ENCODE results near the gene AVEN. TPM values are rescaled to one million over a fixed set of nuclear protein-coding genes. Genes with fewer than 3 reads are reported as not detected.

The AVEN gene
- total RNA-seq, 6 experiments from 2014 or later: 8.2 to 10.2 (median 9.4) TPM

DNA sequence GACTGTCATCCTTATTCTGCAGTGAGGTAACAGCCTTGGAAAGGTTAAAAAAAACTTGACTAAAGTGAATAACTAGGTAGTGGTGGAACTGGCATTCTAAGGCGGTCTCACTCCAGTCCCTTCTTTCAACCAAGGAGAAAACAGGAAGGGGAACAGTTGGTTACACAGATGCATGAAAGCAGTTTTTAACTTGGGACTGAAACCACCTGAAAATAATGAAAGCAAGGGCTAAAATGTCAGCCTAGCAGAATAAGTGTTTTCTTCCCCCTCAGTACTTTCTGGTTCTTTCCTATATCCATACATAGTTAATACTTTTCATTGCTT lies 748 bp upstream of the AVEN start:
- Histone ChIP-seq H3K27me3 (no peaks in the 10 kb centered on the region), H3K4me3 (peak overlapping the region in 1 of 3 donors; percentile 92), H3K9me3 (no peaks in the 10 kb centered on the region), H3K4me1 (peaks cover 0 to 16% (median 3%) of the 10 kb centered on the region in 4 donors), H3K36me3 (no peaks in the 10 kb centered on the region), H3K27ac (no peak overlapping the region)
- TF ChIP-seq POLR2A (IDR thresholded peaks at IDR 0.05): no peak
- TF ChIP-seq, protein P1, sequence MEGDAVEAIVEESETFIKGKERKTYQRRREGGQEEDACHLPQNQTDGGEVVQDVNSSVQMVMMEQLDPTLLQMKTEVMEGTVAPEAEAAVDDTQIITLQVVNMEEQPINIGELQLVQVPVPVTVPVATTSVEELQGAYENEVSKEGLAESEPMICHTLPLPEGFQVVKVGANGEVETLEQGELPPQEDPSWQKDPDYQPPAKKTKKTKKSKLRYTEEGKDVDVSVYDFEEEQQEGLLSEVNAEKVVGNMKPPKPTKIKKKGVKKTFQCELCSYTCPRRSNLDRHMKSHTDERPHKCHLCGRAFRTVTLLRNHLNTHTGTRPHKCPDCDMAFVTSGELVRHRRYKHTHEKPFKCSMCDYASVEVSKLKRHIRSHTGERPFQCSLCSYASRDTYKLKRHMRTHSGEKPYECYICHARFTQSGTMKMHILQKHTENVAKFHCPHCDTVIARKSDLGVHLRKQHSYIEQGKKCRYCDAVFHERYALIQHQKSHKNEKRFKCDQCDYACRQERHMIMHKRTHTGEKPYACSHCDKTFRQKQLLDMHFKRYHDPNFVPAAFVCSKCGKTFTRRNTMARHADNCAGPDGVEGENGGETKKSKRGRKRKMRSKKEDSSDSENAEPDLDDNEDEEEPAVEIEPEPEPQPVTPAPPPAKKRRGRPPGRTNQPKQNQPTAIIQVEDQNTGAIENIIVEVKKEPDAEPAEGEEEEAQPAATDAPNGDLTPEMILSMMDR (IDR thresholded peaks at IDR 0.05): no peak
- no peak for DNase-seq
- no peak for ATAC-seq
- intact Hi-C loops (cut with DNase I): no loop called here
- WGBS (ENCODE audit: insufficient coverage, low coverage, low lambda C conversion rate, missing lambda C conversion rate): 75% methylated on average over 1 of the region's 1 CpG

GRCh38 chr15:34038023-34038870 lies 757 bp downstream of the AVEN start:
- no peaks in the 10 kb centered on the region for H3K36me3 ChIP-seq
- H3K27ac ChIP-seq: peak overlapping the region; percentile 61 to 91 (median 64)
- WGBS (ENCODE audit: insufficient coverage, low coverage, low lambda C conversion rate, missing lambda C conversion rate): 0% methylated on average over 11 of the region's 70 CpGs
- TF ChIP-seq POLR2A (IDR thresholded peaks at IDR 0.05): peak; percentile 72
- TF ChIP-seq, protein P1 (IDR thresholded peaks at IDR 0.05): peak in 1 of 4 donors; percentile 8
- ATAC-seq (peak; percentile 91 to 94 (median 93)), DNase-seq (peak; percentile 84 to 87 (median 84))
- no peaks in the 10 kb centered on the region for H3K9me3 ChIP-seq
- no peaks in the 10 kb centered on the region for H3K27me3 ChIP-seq
- intact Hi-C loops (cut with DNase I): no loop called here
- peaks cover 0 to 16% (median 3%) of the 10 kb centered on the region in 4 donors for H3K4me1 ChIP-seq
- H3K4me3 ChIP-seq: peak overlapping the region; percentile 65 to 92 (median 65)

DNA sequence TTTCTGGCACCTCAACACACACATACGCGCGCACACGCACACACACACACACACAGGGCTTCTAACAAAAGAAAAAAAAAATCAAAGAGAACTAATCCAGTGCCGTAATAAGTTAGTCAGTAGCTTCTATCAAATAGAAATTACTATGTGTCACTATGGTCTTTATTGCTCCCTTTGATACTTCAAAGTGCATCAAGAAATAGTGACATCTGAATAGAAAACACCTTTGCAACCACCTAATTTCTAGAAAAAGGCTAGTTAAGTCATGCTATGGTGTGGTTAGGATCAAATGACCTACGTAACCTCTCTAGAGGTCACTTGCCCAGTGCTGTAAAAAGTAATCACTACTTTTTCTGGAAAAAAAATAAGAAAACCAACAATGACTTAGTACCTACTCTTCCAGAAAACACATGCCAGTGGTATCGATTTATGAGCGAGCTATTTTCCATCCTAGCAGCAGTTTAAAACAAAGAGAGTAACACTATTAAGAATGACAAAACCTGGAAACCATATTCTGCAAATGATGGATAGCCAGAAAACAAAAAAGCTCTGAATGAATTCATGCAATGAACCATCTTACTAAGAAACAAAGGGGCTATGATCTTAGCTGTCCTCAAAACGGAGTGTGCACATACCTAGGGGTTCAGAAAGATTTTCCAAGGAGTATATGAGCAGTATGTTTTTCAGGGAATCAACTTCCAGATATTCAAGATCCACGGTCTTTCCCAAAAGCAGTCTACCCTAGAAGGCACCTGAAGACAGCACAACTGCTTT lies 6.8 kb downstream of the AVEN start:
- no peak for DNase-seq
- TF ChIP-seq POLR2A (IDR thresholded peaks at IDR 0.05): no peak
- TF ChIP-seq, protein P1 (IDR thresholded peaks at IDR 0.05): no peak
- H3K4me1 ChIP-seq: no peaks in the 10 kb centered on the region

GRCh38 chr15:34027606-34028005 lies 11.4 kb downstream of the AVEN start:
- DNase-seq (no peak), ATAC-seq (no peak)
- Histone ChIP-seq H3K27me3 (no peaks in the 10 kb centered on the region), H3K36me3 (no peaks in the 10 kb centered on the region), H3K4me1 (no peaks in the 10 kb centered on the region), H3K27ac (no peak overlapping the region), H3K9me3 (no peaks in the 10 kb centered on the region), H3K4me3 (no peak overlapping the region)
- 57% methylated on average over 3 of the region's 3 CpGs for WGBS (ENCODE audit: insufficient coverage, low coverage, low lambda C conversion rate, missing lambda C conversion rate)
- intact Hi-C loops (cut with DNase I): no loop called here
- TF ChIP-seq, protein P1 (IDR thresholded peaks at IDR 0.05): no peak
- no peak for TF ChIP-seq POLR2A (IDR thresholded peaks at IDR 0.05)

More for the DNA sequence above, 6.8 kb downstream of the AVEN start:
- no peaks in the 10 kb centered on the region for H3K36me3 ChIP-seq
- H3K27ac ChIP-seq: no peak overlapping the region
- H3K27me3 ChIP-seq: no peaks in the 10 kb centered on the region
- intact Hi-C loops (cut with DNase I): no loop called here
- ATAC-seq: no peak
- 83% methylated on average over 10 of the region's 10 CpGs for WGBS (ENCODE audit: insufficient coverage, low coverage, low lambda C conversion rate, missing lambda C conversion rate)
- H3K4me3 ChIP-seq: no peak overlapping the region
- no peaks in the 10 kb centered on the region for H3K9me3 ChIP-seq

All from right lobe of liver (tissue), 6 donors.